Activated T-helper 1 cell treated with anti-CD3 and anti-CD28 coated beads, Interleukin-2, amount 50 U/mL, for 16 hours (primary cell): Measurements from ENCODE around the gene FAAP20.

Experiments used
- DNase-seq, 2 donors: peaks; one replicate each; pipeline ENCODE4 v3.0.0-alpha.2; 2020; ENCODE audit warnings: low read depth in 1 of 2, low spot score in 1 of 2

The FAAP20 gene

DNA sequence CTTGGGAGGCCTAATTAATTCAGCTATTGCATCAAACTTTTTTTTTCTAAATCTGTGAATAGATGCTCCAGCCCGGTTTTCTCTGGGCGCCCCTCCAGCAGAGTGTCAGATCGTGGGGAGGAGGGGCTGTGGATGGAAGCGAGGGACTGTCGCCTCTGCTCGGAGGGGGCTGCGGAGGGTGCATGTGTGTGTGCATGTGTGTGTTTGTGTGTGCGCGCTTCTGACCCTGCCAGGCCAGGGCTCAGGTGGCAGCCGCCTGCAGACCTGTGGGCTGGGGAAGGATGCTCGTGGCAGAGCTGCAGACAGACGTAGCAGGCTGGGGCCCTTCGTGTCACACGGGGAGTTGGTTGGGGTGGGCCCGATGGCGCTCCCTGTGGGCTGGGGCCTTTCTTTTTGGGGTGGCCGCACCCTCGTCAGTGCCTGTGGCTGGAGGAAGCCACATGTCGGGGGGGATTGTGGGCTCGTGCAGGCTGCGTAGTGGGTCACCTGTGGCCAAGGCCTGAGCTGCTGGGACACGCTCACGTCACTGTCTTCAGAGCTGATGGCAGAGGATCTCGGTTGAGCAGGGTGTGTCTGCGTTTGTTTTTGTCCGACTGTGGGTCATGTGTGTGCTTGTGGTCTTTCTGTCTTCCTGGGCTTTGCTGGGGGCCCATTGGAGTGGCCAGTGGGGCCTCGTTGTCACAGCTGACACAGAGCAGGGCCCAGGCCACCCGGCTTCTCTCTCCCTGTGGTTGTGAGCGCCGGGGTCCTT, 36.4 kb upstream of the FAAP20 start:
- DNase-seq, result peak in 1 of 2 donors; percentile 40

DNA sequence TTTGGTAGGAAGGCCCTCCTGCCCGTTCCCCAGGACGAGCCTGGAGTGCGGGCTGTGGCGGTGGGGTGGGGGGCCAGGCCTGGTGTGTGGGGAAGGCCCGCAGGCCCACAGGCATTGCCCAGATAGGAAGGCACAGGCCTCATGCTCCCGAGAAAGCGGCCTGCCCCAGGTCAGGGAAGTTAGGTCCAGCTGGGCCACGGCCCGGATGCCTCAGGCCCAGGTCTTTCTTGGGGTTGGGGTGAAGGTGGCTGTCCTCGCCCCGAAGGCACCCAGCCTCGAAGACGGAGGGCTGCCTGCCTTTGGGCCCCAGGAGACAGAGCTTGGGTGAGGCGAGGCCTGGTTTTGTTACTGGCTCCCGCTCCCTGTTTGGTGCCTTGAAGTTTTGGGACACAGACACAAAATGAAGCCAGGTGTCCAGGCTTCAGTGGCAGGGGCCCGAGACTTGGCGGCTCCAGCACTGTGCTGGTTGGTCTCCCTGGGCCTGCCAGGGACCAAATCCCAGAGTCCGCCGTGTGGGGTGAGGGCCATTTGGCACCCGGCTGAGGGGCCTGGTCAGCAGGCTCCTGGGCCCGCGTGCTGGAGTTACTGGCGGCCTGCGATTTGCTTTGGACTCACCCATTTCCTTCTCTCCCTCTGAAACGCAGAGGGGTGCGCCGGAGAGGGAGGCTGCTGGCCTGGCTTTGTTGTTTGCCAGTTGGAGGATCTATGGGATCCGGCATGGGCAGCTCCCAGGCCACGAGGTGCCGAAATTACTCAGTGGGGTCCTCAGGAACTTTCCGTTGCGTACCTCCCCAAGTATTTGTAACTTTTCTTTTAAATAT, 35.5 kb upstream of the FAAP20 start:
- no peak for DNase-seq

DNA sequence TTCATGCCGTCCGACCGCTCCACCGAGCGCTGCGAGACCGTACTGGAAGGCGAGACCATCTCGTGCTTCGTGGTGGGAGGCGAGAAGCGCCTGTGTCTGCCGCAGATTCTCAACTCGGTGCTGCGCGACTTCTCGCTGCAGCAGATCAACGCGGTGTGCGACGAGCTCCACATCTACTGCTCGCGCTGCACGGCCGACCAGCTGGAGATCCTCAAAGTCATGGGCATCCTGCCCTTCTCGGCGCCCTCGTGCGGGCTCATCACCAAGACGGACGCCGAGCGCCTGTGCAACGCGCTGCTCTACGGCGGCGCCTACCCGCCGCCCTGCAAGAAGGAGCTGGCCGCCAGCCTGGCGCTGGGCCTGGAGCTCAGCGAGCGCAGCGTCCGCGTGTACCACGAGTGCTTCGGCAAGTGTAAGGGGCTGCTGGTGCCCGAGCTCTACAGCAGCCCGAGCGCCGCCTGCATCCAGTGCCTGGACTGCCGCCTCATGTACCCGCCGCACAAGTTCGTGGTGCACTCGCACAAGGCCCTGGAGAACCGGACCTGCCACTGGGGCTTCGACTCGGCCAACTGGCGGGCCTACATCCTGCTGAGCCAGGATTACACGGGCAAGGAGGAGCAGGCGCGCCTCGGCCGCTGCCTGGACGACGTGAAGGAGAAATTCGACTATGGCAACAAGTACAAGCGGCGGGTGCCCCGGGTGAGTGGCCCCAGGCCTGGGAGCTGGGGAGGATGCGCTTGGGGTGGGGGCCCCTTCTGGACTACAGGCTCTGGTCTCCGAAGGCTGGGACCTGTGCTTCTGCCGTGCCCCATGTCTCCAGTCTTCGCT, 34.7 kb upstream of the FAAP20 start:
- peak in 1 of 2 donors; percentile 40 for DNase-seq

- DNase-seq, result no peak
Observed at GRCh38 chr1:2228694-2229036, 34.1 kb upstream of the FAAP20 start.

DNA sequence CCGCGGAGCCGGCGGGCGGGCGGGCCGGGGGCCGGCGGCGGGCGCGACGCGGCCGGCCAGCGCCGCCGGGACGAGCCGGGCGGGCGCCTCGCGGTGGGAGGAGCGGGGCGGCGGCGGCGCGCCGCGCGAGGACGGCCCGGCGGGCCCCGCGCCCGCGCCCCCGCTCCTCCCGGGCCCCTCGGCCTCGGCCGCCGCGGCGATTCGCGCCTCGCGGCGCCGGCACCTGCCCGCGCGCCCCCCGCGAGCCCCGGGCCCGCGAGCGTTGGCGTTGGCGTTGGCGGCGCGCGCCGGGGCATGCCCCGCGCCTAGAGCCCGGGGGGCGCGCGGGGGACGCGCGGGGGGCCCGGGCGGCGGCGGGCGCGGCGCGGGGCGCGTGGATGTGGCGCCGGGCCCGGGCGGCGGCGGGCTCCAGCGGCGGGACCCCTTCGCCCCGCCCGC, 33.6 kb upstream of the FAAP20 start, which contains the start of gene SKI:
Gene SKI, plus strand, starts transcription at position 163 of the 438 bp plus-strand sequence. CDS start 448 bp downstream, outside the sequence.
- DNase-seq, result no peak

- DNase-seq, result peak; percentile 83 to 94
Observed at GRCh38 chr1:2227346-2228156, 33.0 kb upstream of the FAAP20 start.

GRCh38 chr1:2226525-2227345, 32.2 kb upstream of the FAAP20 start:
- no peak for DNase-seq

- no peak for DNase-seq
Observed at GRCh38 chr1:2224631-2225428, 30.3 kb upstream of the FAAP20 start.

- DNase-seq, result no peak
Observed at GRCh38 chr1:2224170-2224584, 29.6 kb upstream of the FAAP20 start.

GRCh38 chr1:2221271-2221670, 26.7 kb upstream of the FAAP20 start:
- DNase-seq, result no peak

DNA sequence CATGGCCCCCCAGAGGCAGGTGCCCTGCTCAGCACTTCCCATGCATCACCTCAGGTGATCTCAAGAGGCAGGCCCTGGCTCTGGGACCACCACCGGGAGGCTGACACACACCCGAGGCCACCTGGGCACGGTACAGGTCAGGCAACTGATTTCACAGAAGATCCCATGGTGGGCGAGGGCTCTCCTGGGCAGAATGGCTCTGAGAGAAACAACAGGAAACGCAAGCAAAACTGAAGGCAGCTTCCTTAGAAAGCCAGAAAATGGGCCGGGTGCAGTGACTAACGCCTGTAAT, 22.1 kb upstream of the FAAP20 start:
- no peak for DNase-seq

- no peak for DNase-seq
Observed at GRCh38 chr1:2215909-2216766, 21.6 kb upstream of the FAAP20 start.

GRCh38 chr1:2215329-2215728, 20.8 kb upstream of the FAAP20 start:
- no peak for DNase-seq

DNA sequence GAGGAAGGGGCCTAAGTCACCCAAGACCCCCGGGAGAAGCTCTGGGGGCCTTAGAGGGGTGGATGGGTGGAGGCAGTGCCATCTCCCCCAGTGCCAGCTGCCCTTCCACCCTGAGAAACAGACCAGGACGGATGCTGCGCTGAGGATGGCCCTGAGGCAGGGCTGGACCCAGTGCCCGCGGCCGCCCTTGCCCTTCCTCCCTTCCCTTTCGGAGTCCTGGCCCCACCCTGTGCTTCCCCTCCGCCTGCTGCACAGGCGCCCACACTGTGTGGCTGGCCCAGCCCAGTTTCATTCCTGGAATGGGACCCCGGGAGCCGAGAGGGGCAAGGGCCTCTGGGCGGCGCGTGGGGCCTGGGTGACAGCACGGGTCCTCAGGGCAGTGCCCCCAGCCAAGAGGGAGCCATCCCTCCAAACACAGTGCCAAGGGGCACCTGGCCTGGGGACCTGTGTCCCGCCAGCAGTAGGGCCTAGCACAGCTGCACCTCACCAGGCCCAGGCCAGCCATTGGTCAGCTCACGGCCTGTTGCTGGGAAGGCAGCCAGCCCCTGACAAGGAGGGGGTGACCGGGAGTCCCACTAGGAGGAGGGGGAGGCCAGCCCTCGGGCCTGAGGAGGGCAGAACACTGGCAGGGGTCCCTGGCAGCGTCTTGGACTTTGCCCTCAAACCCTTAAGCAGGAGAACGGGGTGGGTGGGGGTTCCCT, 20.1 kb upstream of the FAAP20 start:
- DNase-seq, result no peak

DNA sequence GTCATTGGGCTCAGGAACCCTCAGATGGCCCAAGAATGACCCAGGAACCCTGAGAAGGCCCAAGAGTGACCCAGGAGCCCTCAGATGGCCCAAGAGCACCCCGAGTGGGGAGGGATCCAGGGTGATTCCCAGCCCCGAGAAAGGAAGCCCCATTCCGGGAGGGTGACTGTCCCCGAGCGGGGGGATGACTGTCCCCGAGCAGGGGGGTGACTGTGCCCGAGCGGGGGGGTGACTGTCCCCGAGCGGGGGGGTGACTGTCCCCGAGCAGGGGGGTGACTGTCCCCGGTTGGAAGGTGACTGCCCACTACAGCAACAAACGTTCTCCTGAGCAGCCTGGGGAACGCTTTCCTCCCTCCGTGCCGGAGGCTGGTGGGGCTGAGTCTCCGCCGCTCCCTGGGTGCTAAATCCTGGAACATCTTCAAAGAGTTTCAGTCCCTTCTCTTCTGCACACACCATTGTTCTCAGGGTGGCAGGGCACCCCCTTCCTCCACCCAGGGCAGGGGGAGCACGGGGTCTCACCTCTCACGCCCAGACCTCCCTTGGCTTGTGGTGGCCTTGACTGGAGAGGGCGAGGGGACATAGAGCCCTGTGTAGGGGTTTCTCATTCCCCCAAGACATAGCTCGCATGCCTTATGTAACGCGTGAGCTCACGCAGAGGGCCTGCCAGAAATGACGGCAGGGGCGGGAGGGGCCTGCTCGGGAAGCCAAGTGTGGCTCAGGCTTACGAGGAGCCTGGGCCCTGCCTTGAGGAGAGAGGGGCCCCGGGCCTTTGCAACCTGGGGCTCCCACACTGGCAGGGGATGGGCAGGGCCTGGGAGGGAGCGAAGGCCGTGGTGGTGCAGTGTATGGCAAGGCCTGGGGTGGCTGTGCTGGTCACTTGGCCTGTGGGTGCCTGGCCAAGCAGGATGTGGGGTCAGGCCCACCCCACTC, 19.3 kb upstream of the FAAP20 start:
- DNase-seq, result no peak
